Keratinocyte (primary cell): ENCODE measurements around the gene TUFM.

Experiments used
- EZH2 ChIP-seq: IDR thresholded peaks from one replicate; pipeline ENCODE4 v1.6.1; 2012; ENCODE audit warnings: inconsistent platforms, mild to moderate bottlenecking, low read length, moderate library complexity
- TF ChIP-seq, protein P1 (sequence below), 3 experiments: IDR thresholded peaks in 1 of 3; conservative IDR thresholded peaks in 1 of 3; optimal IDR thresholded peaks in 1 of 3; 2 replicates in 2 of 3; 3 replicates in 1 of 3; pipeline versions ENCODE3 to v1.5.1; 2011; ENCODE audit warnings: low read length in 3 of 3, mild to moderate bottlenecking in 3 of 3, moderate library complexity in 2 of 3, control low read depth in 1 of 3, inconsistent platforms in 1 of 3; ENCODE audit not compliant: insufficient read depth in 2 of 3; ENCODE audit errors: extremely low read depth in 1 of 3

DNA sequence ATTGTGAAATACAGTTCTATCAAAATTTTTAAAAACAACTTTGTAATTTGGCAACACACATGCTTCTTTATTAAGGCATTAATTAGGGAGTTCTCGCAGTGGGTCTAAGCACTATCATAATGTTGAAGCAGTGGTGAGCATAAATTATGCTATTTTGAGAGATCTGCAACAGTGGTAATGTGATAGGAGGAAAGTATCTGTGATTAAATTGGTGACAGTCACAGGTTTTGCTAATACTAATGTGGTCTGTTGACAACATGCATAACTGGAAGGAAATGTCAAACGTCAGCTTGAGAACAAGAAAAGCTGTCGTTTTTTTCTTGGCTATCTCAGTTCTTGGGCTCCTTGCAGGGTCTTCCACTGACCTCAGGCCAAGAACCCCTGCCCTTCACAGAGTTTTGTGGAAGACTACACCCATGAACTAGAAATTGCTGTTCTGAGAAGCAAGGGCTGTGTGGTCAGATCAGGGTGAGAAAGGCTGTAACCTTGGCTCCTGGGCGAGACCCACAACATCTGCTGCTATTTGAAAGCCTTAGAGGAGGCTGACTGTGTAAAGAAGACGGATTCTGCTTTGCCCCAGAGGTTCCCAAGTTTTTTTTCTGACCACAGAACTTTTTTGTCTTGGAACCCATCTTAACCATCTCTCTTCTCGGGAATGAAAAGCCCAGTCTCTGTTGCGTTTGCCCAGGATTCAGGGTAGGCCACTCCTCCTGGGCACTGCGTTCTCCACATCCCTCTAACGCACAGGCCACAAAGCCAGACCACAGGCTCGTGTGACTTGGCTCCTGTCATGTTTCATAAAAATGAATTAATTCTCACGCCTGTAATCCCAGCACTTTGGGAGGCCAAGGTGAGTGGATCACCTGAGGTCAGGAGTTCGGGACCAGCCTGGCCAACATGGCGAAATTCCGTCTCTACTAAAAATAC, 46.1 kb upstream of the TUFM start:
- TF ChIP-seq, protein P1, sequence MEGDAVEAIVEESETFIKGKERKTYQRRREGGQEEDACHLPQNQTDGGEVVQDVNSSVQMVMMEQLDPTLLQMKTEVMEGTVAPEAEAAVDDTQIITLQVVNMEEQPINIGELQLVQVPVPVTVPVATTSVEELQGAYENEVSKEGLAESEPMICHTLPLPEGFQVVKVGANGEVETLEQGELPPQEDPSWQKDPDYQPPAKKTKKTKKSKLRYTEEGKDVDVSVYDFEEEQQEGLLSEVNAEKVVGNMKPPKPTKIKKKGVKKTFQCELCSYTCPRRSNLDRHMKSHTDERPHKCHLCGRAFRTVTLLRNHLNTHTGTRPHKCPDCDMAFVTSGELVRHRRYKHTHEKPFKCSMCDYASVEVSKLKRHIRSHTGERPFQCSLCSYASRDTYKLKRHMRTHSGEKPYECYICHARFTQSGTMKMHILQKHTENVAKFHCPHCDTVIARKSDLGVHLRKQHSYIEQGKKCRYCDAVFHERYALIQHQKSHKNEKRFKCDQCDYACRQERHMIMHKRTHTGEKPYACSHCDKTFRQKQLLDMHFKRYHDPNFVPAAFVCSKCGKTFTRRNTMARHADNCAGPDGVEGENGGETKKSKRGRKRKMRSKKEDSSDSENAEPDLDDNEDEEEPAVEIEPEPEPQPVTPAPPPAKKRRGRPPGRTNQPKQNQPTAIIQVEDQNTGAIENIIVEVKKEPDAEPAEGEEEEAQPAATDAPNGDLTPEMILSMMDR (optimal IDR thresholded peaks at IDR 0.05 in 1 of 3, IDR thresholded peaks at IDR 0.05 in 1 of 3, conservative IDR thresholded peaks at IDR 0.05 in 1 of 3; ENCODE audit: extremely low read depth in 1 of 3, insufficient read depth in 2 of 3, low read length in 3 of 3): no peak
- no peak for TF ChIP-seq EZH2
